ENCODE data around the gene SPHKAP.

Gene SPHKAP

DNA sequence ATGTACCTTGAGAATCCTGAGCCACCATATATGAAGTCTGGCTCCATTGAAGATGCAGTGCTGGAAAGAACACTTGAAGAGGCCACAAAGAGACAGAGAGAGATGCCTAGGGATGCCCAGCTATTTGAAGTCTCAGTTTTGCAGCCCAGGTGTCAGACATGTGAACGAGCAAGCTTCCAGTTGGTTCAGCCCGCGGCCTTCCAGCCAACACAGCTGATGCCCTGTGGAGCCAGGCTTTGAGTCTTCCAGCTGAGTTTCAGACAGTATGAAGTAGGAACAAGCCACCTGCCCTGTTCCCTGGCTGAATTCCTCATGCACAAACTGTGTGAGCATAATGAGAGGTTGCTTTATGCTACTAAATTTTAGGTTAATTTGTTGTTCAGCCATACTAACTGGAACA, 108.8 kb downstream of the SPHKAP start:
- no peak for TF ChIP-seq POLR2A (IDR thresholded peaks at IDR 0.05; ENCODE audit: low read depth, low read length)
- DNase-seq (ENCODE audit: insufficient read length, low spot score) (no peak), FAIRE-seq (no peak)

DNA sequence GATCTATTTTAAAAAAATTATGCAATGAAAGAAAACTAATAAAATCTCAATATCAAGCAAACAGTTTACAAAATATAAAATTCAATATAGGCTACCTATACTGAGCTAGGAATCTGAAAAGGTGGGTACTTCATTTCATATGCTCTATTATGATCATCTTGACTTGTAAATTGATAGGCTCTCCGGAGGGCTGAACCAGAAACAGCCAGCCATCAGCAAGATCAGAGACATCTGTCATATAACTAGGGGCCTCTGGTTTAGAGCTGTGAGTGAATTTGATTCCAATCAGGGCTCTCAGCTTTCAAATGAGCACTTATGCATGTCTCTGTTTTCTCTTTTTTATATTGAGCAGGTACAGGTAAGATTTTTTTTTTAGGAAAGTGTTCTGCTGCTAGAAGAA, 114.2 kb downstream of the SPHKAP start:
- FAIRE-seq (no peak), DNase-seq (ENCODE audit: insufficient read length, low spot score) (no peak)
- TF ChIP-seq POLR2A (IDR thresholded peaks at IDR 0.05; ENCODE audit: low read depth, low read length): no peak

- FAIRE-seq (no peak), DNase-seq (ENCODE audit: insufficient read length, low spot score) (no peak)
- no peak for TF ChIP-seq POLR2A (IDR thresholded peaks at IDR 0.05; ENCODE audit: low read depth, low read length)
Measured at GRCh38 chr2:228066126-228066798, 115.2 kb downstream of the SPHKAP start.

DNA sequence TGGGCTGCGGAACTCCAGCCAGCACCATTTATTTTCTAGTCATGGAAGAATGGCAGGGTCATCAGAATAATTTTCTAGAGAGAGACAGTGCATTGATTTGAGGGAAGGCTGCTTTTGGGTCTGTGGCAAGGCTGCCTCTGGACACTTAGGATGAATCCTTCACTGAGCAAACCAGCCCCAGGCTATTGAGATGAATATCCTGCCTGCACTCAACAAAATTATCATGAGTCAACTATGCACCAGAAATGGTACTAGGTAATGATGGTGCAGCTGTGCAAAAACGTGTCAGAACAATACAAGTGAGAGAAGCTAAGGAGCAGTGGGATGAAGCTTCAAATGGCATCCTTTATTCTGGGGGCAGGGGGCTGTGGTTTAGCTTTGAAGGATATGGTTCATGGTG, 115.8 kb downstream of the SPHKAP start:
- FAIRE-seq (no peak), DNase-seq (ENCODE audit: insufficient read length, low spot score) (no peak)
- no peak for TF ChIP-seq POLR2A (IDR thresholded peaks at IDR 0.05; ENCODE audit: low read depth, low read length)

DNA sequence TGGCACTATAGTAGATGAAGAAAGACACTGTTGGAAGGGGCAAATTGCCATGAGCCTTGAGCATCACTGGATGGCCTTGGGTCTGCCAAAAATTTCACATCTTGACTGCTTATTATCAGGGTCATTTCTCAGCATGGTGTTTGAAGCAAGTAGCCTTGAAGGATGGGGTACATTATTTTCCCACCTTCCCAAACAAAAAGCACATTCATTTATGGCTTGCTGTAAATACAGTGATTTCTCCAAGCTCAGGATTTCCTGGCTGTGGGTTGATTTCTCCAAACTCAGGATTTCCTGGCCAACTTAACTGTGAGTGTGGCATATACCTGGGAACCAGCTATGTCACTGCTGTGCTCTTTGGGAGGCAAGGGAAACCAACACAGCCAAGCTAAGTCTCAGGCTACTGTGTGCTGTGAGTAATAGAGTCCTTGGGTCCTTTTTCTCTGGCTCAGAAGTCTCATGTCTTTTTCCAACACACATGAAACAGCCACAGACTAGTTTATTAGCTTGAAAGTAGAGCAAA, 116.6 kb downstream of the SPHKAP start:
- TF ChIP-seq POLR2A (IDR thresholded peaks at IDR 0.05; ENCODE audit: low read depth, low read length): no peak
- no peak for FAIRE-seq
- no peak for DNase-seq (ENCODE audit: insufficient read length, low spot score)

DNA sequence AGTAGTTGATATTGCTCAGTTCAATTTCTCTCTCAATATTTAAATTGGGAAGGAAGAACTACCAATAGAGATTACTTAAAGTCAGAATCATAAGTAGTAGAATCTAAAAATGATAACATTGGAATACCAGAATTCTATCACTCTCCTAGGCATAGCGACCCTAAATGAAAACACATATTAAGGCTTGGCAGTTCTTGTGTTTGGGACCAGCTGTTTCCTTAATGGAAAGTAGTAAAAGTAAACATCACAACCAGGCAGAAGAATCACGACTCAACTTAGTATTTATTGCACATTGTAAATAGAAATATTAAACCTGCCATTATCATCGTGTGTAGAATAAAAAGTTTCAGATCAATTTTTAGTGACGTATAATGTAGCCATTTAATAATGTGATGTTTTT, 117.5 kb downstream of the SPHKAP start:
- no peak for FAIRE-seq
- DNase-seq (ENCODE audit: insufficient read length, low spot score): no peak
- TF ChIP-seq POLR2A (IDR thresholded peaks at IDR 0.05; ENCODE audit: low read depth, low read length): no peak

- no peak for FAIRE-seq
Measured at GRCh38 chr2:228063558-228063957, 117.9 kb downstream of the SPHKAP start.

GRCh38 chr2:228059735-228060134, 121.8 kb downstream of the SPHKAP start:
- DNase-seq (ENCODE audit: insufficient read length, low spot score) (no peak), FAIRE-seq (no peak)
- no peak for TF ChIP-seq POLR2A (IDR thresholded peaks at IDR 0.05; ENCODE audit: low read depth, low read length)

More at GRCh38 chr2:228063558-228063957, 117.9 kb downstream of the SPHKAP start:
- no peak for DNase-seq (ENCODE audit: insufficient read length, low spot score)
- no peak for TF ChIP-seq POLR2A (IDR thresholded peaks at IDR 0.05; ENCODE audit: low read depth, low read length)

- no peak for TF ChIP-seq POLR2A (IDR thresholded peaks at IDR 0.05; ENCODE audit: low read depth, low read length)
- DNase-seq (ENCODE audit: insufficient read length, low spot score): no peak
- FAIRE-seq: no peak
Measured at GRCh38 chr2:228056293-228057097, 125.0 kb downstream of the SPHKAP start.

DNA sequence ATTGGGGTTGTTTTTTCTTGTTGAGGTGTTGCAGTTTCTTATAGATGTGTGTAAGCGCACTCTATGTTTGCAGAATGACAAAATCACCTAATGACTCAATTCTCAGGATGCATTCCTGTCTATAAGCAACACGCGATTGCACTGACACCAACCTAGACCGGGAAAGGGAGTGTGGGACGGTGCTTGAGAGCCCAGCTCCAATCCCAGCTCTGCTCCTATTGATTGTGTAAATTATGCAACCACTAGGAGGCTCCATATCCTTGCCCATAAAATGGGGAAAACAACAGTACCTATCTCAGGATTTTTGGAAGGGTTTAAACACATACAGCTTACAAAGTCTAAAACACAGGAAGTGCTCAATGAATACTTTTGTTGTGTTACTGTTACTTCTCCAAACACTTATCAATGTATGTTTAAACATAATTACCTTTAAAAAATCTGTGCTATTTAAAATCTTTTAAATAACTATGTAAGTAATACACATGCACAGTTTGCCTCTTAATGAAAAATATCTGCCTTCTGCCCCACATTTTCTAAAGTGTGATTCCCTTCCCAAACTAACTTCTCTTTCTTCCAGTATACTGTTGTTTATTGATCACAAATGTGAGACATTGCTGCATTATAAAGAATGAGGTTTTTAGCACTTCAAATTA, 132.5 kb downstream of the SPHKAP start:
- DNase-seq (ENCODE audit: insufficient read length, low spot score) (peak; percentile 17), FAIRE-seq (peak; percentile 78)
- TF ChIP-seq POLR2A (IDR thresholded peaks at IDR 0.05; ENCODE audit: low read depth, low read length): no peak

GRCh38 chr2:228040995-228041394, 140.5 kb downstream of the SPHKAP start:
- no peak for DNase-seq (ENCODE audit: insufficient read length, low spot score)
- no peak for FAIRE-seq
- TF ChIP-seq POLR2A (IDR thresholded peaks at IDR 0.05; ENCODE audit: low read depth, low read length): no peak

DNA sequence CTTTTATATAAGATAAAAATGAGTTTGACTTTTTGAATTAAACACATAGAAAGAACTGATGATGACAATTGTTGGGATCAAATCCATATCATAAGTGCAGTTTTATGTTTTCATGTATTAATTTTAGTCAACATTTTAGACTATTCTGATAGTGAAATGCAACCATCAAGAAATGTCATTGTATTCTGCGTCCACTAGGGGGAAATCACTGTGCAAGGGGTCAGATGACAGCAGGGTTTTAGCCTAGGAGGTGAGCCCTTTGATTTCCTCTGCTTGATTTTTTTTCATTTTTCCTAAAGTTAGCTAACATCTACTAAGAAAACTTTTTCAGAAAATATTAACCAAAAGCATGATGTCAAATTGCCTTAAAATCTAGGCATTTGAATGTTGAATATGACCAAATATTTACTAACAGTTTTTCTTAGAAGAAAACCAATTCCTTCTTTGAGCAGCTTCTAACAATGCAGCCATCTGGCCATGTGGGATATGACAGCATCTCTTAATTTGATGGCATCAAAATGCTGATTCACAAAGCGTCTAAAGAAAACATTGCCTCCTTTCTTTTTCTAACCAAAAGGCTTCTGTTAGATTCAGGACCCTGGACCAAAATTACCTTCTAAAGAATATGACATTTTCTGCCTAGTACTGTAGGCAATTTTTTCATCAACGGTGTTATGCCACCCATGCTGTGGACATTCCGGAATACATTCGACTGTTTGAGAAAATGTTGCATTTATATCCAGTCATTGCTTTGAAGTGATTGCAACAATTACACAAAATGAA, 141.5 kb downstream of the SPHKAP start:
- TF ChIP-seq POLR2A (IDR thresholded peaks at IDR 0.05; ENCODE audit: low read depth, low read length): no peak
- peak; percentile 64 for FAIRE-seq
- DNase-seq (ENCODE audit: insufficient read length, low spot score): peak; percentile 12

DNA sequence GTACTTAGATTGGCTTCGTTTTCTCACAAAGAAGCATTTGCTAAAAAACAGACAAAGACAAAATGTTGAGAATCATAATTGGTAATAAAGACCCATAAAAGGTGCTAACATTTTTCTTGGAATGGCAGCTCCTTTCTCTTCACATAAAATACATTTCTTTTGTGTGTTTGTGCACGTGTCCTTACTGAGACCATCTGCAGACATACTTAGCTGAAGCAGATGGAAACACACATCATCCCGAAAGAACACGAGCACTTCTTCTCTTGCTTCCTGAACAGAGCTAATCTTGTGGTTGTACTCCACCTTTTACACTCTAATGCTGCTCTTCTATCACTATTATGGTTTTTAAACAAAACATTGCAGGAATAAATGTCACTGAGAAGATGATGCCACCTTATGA, 142.5 kb downstream of the SPHKAP start:
- FAIRE-seq (no peak), DNase-seq (ENCODE audit: insufficient read length, low spot score) (no peak)
- TF ChIP-seq POLR2A (IDR thresholded peaks at IDR 0.05; ENCODE audit: low read depth, low read length): no peak

- no peak for TF ChIP-seq POLR2A (IDR thresholded peaks at IDR 0.05; ENCODE audit: low read depth, low read length)
- no peak for DNase-seq (ENCODE audit: insufficient read length, low spot score)
- no peak for FAIRE-seq
Measured at GRCh38 chr2:228037915-228038314, 143.6 kb downstream of the SPHKAP start.

Data from H54 (cell line).